Trophoblast cell (in vitro differentiated cells and primary cell): ENCODE measurements around the gene LRCH2.

ENCODE experiments used
- DNase-seq, 2 donors: peaks; one replicate each; pipeline ENCODE4 v3.0.0-alpha.2; 2016
- H2AFZ ChIP-seq: 2 replicates; pipeline ENCODE4 v1.6.1; 2013; ENCODE audit warnings: low read length, moderate library complexity, mild to moderate bottlenecking; ENCODE audit not compliant: insufficient read depth, poor library complexity
- H2AK5ac ChIP-seq: 2 replicates; pipeline ENCODE4 v1.6.1; 2013; ENCODE audit warnings: mild to moderate bottlenecking, low read length
- H2BK120ac ChIP-seq: 2 replicates; pipeline ENCODE4 v1.6.1; 2013; ENCODE audit warnings: low read length, mild to moderate bottlenecking, moderate library complexity; ENCODE audit not compliant: insufficient read depth, poor library complexity
- H2BK12ac ChIP-seq: 2 replicates; pipeline ENCODE4 v1.6.1; 2013; ENCODE audit warnings: mild to moderate bottlenecking, low read length, moderate library complexity
- H2BK5ac ChIP-seq: 2 replicates; pipeline ENCODE4 v1.6.1; 2013; ENCODE audit warnings: low read length, low read depth, moderate library complexity, mild to moderate bottlenecking; ENCODE audit not compliant: poor library complexity
- H3K14ac ChIP-seq: 2 replicates; pipeline ENCODE4 v1.6.1; 2013; ENCODE audit warnings: mild to moderate bottlenecking, low read length
- H3K18ac ChIP-seq: 2 replicates; pipeline ENCODE4 v1.6.1; 2013; ENCODE audit warnings: mild to moderate bottlenecking, low read length
- H3K23ac ChIP-seq: 2 replicates; pipeline ENCODE4 v1.6.1; 2013; ENCODE audit warnings: low read length
- H3K27ac ChIP-seq: 2 replicates; pipeline ENCODE4 v1.5.1; 2013; ENCODE audit warnings: low read depth, mild to moderate bottlenecking, inconsistent platforms, low read length, moderate library complexity
- H3K27me3 ChIP-seq: 2 replicates; pipeline ENCODE4 v1.6.1; 2013; ENCODE audit warnings: inconsistent platforms, mild to moderate bottlenecking, low read length, moderate library complexity; ENCODE audit not compliant: insufficient read depth
- H3K36me3 ChIP-seq, 2 experiments: 1 replicate in 1 of 2; 2 replicates in 1 of 2; pipeline ENCODE4 v1.6.1; 2013; ENCODE audit warnings: low read length in 2 of 2, mild to moderate bottlenecking in 2 of 2, moderate library complexity in 1 of 2; ENCODE audit not compliant: insufficient read depth in 2 of 2, control insufficient read depth in 1 of 2
- H3K4ac ChIP-seq: 2 replicates; pipeline ENCODE4 v1.6.1; 2013; ENCODE audit warnings: low read depth, mild to moderate bottlenecking, low read length, moderate library complexity
- H3K4me1 ChIP-seq, 2 experiments: 1 replicate in 1 of 2; 2 replicates in 1 of 2; pipeline ENCODE4 v1.6.1; 2013; ENCODE audit warnings: low read length in 2 of 2, mild to moderate bottlenecking in 2 of 2, moderate library complexity in 1 of 2; ENCODE audit not compliant: insufficient read depth in 2 of 2, control insufficient read depth in 1 of 2
- H3K4me2 ChIP-seq: 2 replicates; pipeline ENCODE4 v1.6.1; 2013; ENCODE audit warnings: inconsistent platforms, mild to moderate bottlenecking, low read length, moderate library complexity
- H3K4me3 ChIP-seq: 2 replicates; pipeline ENCODE4 v1.5.1; 2013; ENCODE audit warnings: mild to moderate bottlenecking, low read depth, low read length, inconsistent platforms
- H3K79me1 ChIP-seq: one replicate; pipeline ENCODE4 v1.6.1; 2013; ENCODE audit warnings: low read length
- H3K79me2 ChIP-seq: 2 replicates; pipeline ENCODE4 v1.6.1; 2013; ENCODE audit warnings: low read length, mild to moderate bottlenecking; ENCODE audit not compliant: control insufficient read depth, insufficient read depth, poor library complexity
- H3K9ac ChIP-seq: 2 replicates; pipeline ENCODE4 v1.6.1; 2013; ENCODE audit warnings: mild to moderate bottlenecking, low read length
- H3K9me3 ChIP-seq: 2 replicates; pipeline ENCODE4 v1.6.1; 2013; ENCODE audit warnings: low read depth, mild to moderate bottlenecking, control low read depth, inconsistent platforms, low read length; ENCODE audit not compliant: insufficient read depth
- H4K12ac ChIP-seq: 2 replicates; pipeline ENCODE4 v1.6.1; 2013; ENCODE audit warnings: low read depth, mild to moderate bottlenecking, low read length, moderate library complexity
- H4K8ac ChIP-seq: 2 replicates; pipeline ENCODE4 v1.6.1; 2013; ENCODE audit warnings: low read depth, mild to moderate bottlenecking, low read length, moderate library complexity
- H4K91ac ChIP-seq: one replicate; pipeline ENCODE4 v1.6.1; 2013; ENCODE audit warnings: low read depth, mild to moderate bottlenecking, low read length, moderate library complexity
- WGBS: extraction: QIAGEN DNeasy Blood & Tissue Kit; methylation state at CpG from one replicate; pipeline ENCODE4 v1.1.7; 2013; ENCODE audit warnings: missing lambda C conversion rate; ENCODE audit not compliant: insufficient read length, insufficient coverage; ENCODE audit errors: extremely low coverage; 5-methylcytosine and 5-hydroxymethylcytosine counted together

The LRCH2 gene

DNA sequence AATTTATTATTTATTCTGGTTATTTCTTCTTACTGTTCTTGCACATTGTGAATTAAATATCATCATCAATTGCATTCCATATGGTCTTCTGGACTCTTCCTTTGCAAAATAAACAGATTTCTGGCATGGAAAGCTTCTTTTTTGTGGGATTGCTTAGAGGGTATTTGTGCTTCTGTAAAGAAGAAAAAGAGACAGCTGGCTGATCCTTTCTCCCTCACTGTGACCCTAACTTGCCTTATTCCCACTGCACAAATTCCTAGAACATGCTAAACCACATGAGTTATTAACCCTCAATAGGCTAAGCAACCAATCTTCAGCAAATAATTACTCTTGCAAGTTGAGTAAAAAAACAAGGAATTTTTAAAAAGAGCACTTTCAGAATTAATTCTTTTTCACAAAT lies 23.8 kb upstream of the LRCH2 start:
- Histone ChIP-seq H3K9ac (no peak overlapping the region), H3K79me2 (no peaks in the 10 kb centered on the region), H3K9me3 (no peaks in the 10 kb centered on the region), H3K79me1 (peaks cover 15% of the 10 kb centered on the region), H3K14ac (no peak overlapping the region), H2AK5ac (no peak overlapping the region), H4K8ac (no peak overlapping the region), H4K12ac (no peak overlapping the region), H2BK12ac (no peak overlapping the region), H3K4me1 (peaks cover 2 to 9% of the 10 kb centered on the region in 2 experiments), H4K91ac (no peak overlapping the region), H3K18ac (no peak overlapping the region), H3K23ac (no peak overlapping the region), H3K4me2 (no peak overlapping the region), H3K4ac (no peak overlapping the region), H3K27me3 (no peaks in the 10 kb centered on the region), H2BK5ac (no peak overlapping the region), H2AFZ (no peak overlapping the region), H3K4me3 (no peak overlapping the region), H2BK120ac (no peak overlapping the region), H3K36me3 (no peaks in the 10 kb centered on the region), H3K27ac (no peak overlapping the region)
- DNase-seq, result no peak

DNA sequence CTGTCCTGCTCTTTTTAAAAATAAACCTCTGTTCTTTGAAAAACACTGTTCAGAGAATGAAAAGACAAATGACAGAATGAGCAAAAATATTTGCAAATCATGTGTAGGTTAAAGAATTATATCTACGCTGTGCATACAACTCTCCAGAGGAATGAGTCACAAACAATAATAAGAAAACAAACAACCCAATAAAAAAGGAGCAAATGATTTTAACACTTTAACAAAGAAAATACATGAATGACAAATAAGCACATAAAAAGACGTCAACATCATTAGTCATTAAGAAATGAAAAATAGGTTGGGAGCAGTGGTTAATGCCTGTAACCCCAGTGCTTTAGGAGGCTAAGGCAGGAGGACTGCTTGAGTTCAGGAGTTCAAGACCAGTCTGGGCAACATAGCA lies 21.1 kb upstream of the LRCH2 start:
- Histone ChIP-seq H2BK5ac (no peak overlapping the region), H3K4ac (no peak overlapping the region), H3K4me1 (peaks cover 0 to 4% of the 10 kb centered on the region in 2 experiments), H3K9me3 (no peaks in the 10 kb centered on the region), H3K27me3 (no peaks in the 10 kb centered on the region), H3K14ac (no peak overlapping the region), H3K23ac (no peak overlapping the region), H4K8ac (no peak overlapping the region), H3K27ac (no peak overlapping the region), H3K4me3 (no peak overlapping the region), H3K79me2 (no peaks in the 10 kb centered on the region), H3K79me1 (peaks cover 8% of the 10 kb centered on the region), H2BK12ac (no peak overlapping the region), H3K4me2 (no peak overlapping the region), H3K18ac (no peak overlapping the region), H4K91ac (no peak overlapping the region), H3K36me3 (no peaks in the 10 kb centered on the region), H4K12ac (no peak overlapping the region), H2AFZ (no peak overlapping the region), H3K9ac (no peak overlapping the region), H2BK120ac (no peak overlapping the region), H2AK5ac (no peak overlapping the region)
- no CpG with 5 or more reads among the region's 2 CpGs for WGBS
- no peak for DNase-seq

DNA sequence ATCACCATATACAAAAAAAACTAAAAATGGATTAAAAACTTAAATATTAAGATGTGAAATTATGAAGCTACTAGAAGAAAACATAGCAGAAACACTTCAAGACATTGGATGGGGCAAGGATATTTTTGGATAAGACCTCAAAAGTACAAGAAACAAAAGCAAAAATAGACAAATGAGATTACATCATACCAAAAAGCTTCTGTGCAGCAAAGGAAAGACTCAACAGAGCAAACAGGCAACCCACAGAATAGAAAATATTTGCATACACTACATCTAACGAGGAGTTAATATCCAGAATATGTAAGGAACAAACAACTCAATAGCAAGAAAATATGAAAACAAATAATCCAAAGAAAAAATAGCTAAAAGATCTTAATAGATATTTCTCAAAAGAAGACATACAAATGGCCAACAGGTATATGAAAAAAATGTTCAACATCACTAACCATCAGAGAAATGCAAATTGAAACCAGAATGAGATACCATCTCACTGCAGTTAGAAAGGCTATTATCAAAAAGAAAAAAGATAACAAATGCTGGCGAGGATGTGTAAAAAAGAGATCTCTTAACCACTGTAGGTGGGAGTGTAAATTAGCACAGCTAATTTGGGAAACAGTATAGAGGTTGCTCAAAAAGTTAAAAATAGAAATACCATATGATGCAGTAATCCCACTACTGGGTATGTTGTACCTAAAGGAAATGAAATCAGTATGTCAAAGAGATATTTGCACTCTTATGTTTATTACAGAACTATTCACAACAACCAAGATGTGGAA lies 17.8 kb upstream of the LRCH2 start:
- Histone ChIP-seq H3K4me3 (no peak overlapping the region), H3K14ac (no peak overlapping the region), H4K91ac (no peak overlapping the region), H2AK5ac (no peak overlapping the region), H3K4ac (no peak overlapping the region), H3K4me2 (no peak overlapping the region), H3K18ac (no peak overlapping the region), H3K9ac (no peak overlapping the region), H2AFZ (no peak overlapping the region), H3K27ac (no peak overlapping the region), H4K8ac (no peak overlapping the region), H2BK120ac (no peak overlapping the region), H3K79me1 (no peaks in the 10 kb centered on the region), H3K23ac (no peak overlapping the region), H3K79me2 (no peaks in the 10 kb centered on the region), H3K36me3 (no peaks in the 10 kb centered on the region), H3K27me3 (no peaks in the 10 kb centered on the region), H2BK5ac (no peak overlapping the region), H3K9me3 (no peaks in the 10 kb centered on the region), H2BK12ac (no peak overlapping the region), H4K12ac (no peak overlapping the region), H3K4me1 (no peaks in the 10 kb centered on the region)
- WGBS, result no CpG with 5 or more reads among the region's 2 CpGs
- DNase-seq, result no peak

DNA sequence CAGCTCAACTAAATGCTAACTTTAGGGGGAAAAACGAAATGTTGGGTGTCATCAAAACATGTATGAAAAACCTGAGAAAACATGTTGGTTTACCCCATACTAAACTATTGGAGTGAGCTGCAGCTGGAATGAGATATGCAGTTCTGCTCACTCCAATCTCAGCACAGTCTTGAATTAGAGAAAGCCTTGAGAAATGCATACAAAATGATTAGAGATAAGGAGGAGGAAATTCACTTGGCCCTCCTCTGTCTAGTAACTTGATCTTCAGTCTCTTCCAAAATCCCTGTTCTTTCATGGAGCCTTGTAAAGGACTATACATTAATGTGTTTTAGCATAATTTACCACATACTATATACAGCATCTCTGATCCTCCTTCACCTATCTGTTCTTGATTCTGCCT lies 3.2 kb upstream of the LRCH2 start:
- no peak overlapping the region for H4K91ac ChIP-seq
- H3K9ac ChIP-seq, result no peak overlapping the region
- no peak overlapping the region for H3K27ac ChIP-seq
- no peak overlapping the region for H3K14ac ChIP-seq
- no peak overlapping the region for H2AFZ ChIP-seq
- no peak overlapping the region for H4K12ac ChIP-seq
- no peaks in the 10 kb centered on the region for H3K79me1 ChIP-seq
- H2BK120ac ChIP-seq, result no peak overlapping the region
- no peak overlapping the region for H3K18ac ChIP-seq
- no peak overlapping the region for H3K23ac ChIP-seq
- no peaks in the 10 kb centered on the region for H3K4me1 ChIP-seq
- H2BK5ac ChIP-seq, result no peak overlapping the region
- no peak overlapping the region for H4K8ac ChIP-seq
- no peak overlapping the region for H3K4me3 ChIP-seq
- no peak overlapping the region for H2AK5ac ChIP-seq
- H3K36me3 ChIP-seq, result no peaks in the 10 kb centered on the region
- H3K79me2 ChIP-seq, result no peaks in the 10 kb centered on the region
- no CpG with 5 or more reads among the region's 1 CpG for WGBS
- no peak overlapping the region for H3K4ac ChIP-seq
- no peaks in the 10 kb centered on the region for H3K27me3 ChIP-seq
- no peak overlapping the region for H2BK12ac ChIP-seq
- no peaks in the 10 kb centered on the region for H3K9me3 ChIP-seq
- no peak overlapping the region for H3K4me2 ChIP-seq
- no peak for DNase-seq
